ENCODE measurements around the gene APOB.

APOB gene

GRCh38 chr2:21005111-21005699 is 38.7 kb downstream of the APOB start:
- Histone ChIP-seq H3K4me1 (ENCODE audit: control insufficient read depth in 1 of 2, insufficient read depth in 2 of 2, low read length in 2 of 2) (no peaks in the 10 kb centered on the region), H3K9me3 (ENCODE audit: control insufficient read depth in 1 of 2, low read length in 2 of 2) (no peaks in the 10 kb centered on the region), H3K27ac (ENCODE audit: low read length) (no peak overlapping the region), H3K36me3 (ENCODE audit: control insufficient read depth in 1 of 2, insufficient read depth in 2 of 2, low read length in 2 of 2) (no peaks in the 10 kb centered on the region), H3K27me3 (ENCODE audit: low read depth, low read length) (no peaks in the 10 kb centered on the region), H3K4me3 (ENCODE audit: low read depth in 1 of 2, low read length in 2 of 2) (no peak overlapping the region)

- no peak overlapping the region for H3K4me3 ChIP-seq (ENCODE audit: low read depth in 1 of 2, low read length in 2 of 2)
These were observed 39.7 kb downstream of the APOB start for GRCh38 chr2:21004181-21004572.

GRCh38 chr2:21003572-21004180 is 40.2 kb downstream of the APOB start:
- H3K27me3 ChIP-seq (ENCODE audit: low read depth, low read length) = no peaks in the 10 kb centered on the region
- H3K4me3 ChIP-seq (ENCODE audit: low read depth in 1 of 2, low read length in 2 of 2) = no peak overlapping the region
- no peaks in the 10 kb centered on the region for H3K9me3 ChIP-seq (ENCODE audit: control insufficient read depth in 1 of 2, low read length in 2 of 2)
- H3K4me1 ChIP-seq (ENCODE audit: control insufficient read depth in 1 of 2, insufficient read depth in 2 of 2, low read length in 2 of 2) = no peaks in the 10 kb centered on the region
- H3K36me3 ChIP-seq (ENCODE audit: control insufficient read depth in 1 of 2, insufficient read depth in 2 of 2, low read length in 2 of 2) = no peaks in the 10 kb centered on the region
- no peak overlapping the region for H3K27ac ChIP-seq (ENCODE audit: low read length)

More at GRCh38 chr2:21004181-21004572, 39.7 kb downstream of the APOB start:
- Histone ChIP-seq H3K9me3 (ENCODE audit: control insufficient read depth in 1 of 2, low read length in 2 of 2) (no peaks in the 10 kb centered on the region), H3K36me3 (ENCODE audit: control insufficient read depth in 1 of 2, insufficient read depth in 2 of 2, low read length in 2 of 2) (no peaks in the 10 kb centered on the region), H3K27me3 (ENCODE audit: low read depth, low read length) (no peaks in the 10 kb centered on the region), H3K27ac (ENCODE audit: low read length) (no peak overlapping the region), H3K4me1 (ENCODE audit: control insufficient read depth in 1 of 2, insufficient read depth in 2 of 2, low read length in 2 of 2) (no peaks in the 10 kb centered on the region)

GRCh38 chr2:21002814-21003192 is 41.1 kb downstream of the APOB start:
- H3K4me3 ChIP-seq (ENCODE audit: low read depth in 1 of 2, low read length in 2 of 2) = no peak overlapping the region
- H3K36me3 ChIP-seq (ENCODE audit: control insufficient read depth in 1 of 2, insufficient read depth in 2 of 2, low read length in 2 of 2) = no peaks in the 10 kb centered on the region
- H3K27me3 ChIP-seq (ENCODE audit: low read depth, low read length) = no peaks in the 10 kb centered on the region
- no peaks in the 10 kb centered on the region for H3K4me1 ChIP-seq (ENCODE audit: control insufficient read depth in 1 of 2, insufficient read depth in 2 of 2, low read length in 2 of 2)
- no peak overlapping the region for H3K27ac ChIP-seq (ENCODE audit: low read length)
- no peaks in the 10 kb centered on the region for H3K9me3 ChIP-seq (ENCODE audit: control insufficient read depth in 1 of 2, low read length in 2 of 2)

- H3K27me3 ChIP-seq (ENCODE audit: low read depth, low read length) = no peaks in the 10 kb centered on the region
- no peaks in the 10 kb centered on the region for H3K4me1 ChIP-seq (ENCODE audit: control insufficient read depth in 1 of 2, insufficient read depth in 2 of 2, low read length in 2 of 2)
- H3K36me3 ChIP-seq (ENCODE audit: control insufficient read depth in 1 of 2, insufficient read depth in 2 of 2, low read length in 2 of 2) = no peaks in the 10 kb centered on the region
These were observed 41.7 kb downstream of the APOB start for GRCh38 chr2:21001988-21002813.

GRCh38 chr2:21001225-21001946 is 42.5 kb downstream of the APOB start:
- H3K27ac ChIP-seq (ENCODE audit: low read length) = no peak overlapping the region
- no peak overlapping the region for H3K4me3 ChIP-seq (ENCODE audit: low read depth in 1 of 2, low read length in 2 of 2)
- no peaks in the 10 kb centered on the region for H3K9me3 ChIP-seq (ENCODE audit: control insufficient read depth in 1 of 2, low read length in 2 of 2)

More at GRCh38 chr2:21001988-21002813, 41.7 kb downstream of the APOB start:
- Histone ChIP-seq H3K27ac (ENCODE audit: low read length) (no peak overlapping the region), H3K9me3 (ENCODE audit: control insufficient read depth in 1 of 2, low read length in 2 of 2) (no peaks in the 10 kb centered on the region), H3K4me3 (ENCODE audit: low read depth in 1 of 2, low read length in 2 of 2) (no peak overlapping the region)

GRCh38 chr2:20999906-21000645 is 43.8 kb downstream of the APOB start:
- Histone ChIP-seq H3K9me3 (ENCODE audit: control insufficient read depth in 1 of 2, low read length in 2 of 2) (no peaks in the 10 kb centered on the region), H3K27ac (ENCODE audit: low read length) (no peak overlapping the region), H3K4me3 (ENCODE audit: low read depth in 1 of 2, low read length in 2 of 2) (no peak overlapping the region), H3K36me3 (ENCODE audit: control insufficient read depth in 1 of 2, insufficient read depth in 2 of 2, low read length in 2 of 2) (no peaks in the 10 kb centered on the region), H3K4me1 (ENCODE audit: control insufficient read depth in 1 of 2, insufficient read depth in 2 of 2, low read length in 2 of 2) (no peaks in the 10 kb centered on the region), H3K27me3 (ENCODE audit: low read depth, low read length) (no peaks in the 10 kb centered on the region)

More at GRCh38 chr2:21001225-21001946, 42.5 kb downstream of the APOB start:
- Histone ChIP-seq H3K36me3 (ENCODE audit: control insufficient read depth in 1 of 2, insufficient read depth in 2 of 2, low read length in 2 of 2) (no peaks in the 10 kb centered on the region), H3K4me1 (ENCODE audit: control insufficient read depth in 1 of 2, insufficient read depth in 2 of 2, low read length in 2 of 2) (no peaks in the 10 kb centered on the region), H3K27me3 (ENCODE audit: low read depth, low read length) (no peaks in the 10 kb centered on the region)

GRCh38 chr2:20998972-20999905 is 44.6 kb downstream of the APOB start:
- no peaks in the 10 kb centered on the region for H3K27me3 ChIP-seq (ENCODE audit: low read depth, low read length)
- H3K4me3 ChIP-seq (ENCODE audit: low read depth in 1 of 2, low read length in 2 of 2) = no peak overlapping the region
- H3K27ac ChIP-seq (ENCODE audit: low read length) = no peak overlapping the region
- H3K36me3 ChIP-seq (ENCODE audit: control insufficient read depth in 1 of 2, insufficient read depth in 2 of 2, low read length in 2 of 2) = no peaks in the 10 kb centered on the region
- no peaks in the 10 kb centered on the region for H3K9me3 ChIP-seq (ENCODE audit: control insufficient read depth in 1 of 2, low read length in 2 of 2)
- no peaks in the 10 kb centered on the region for H3K4me1 ChIP-seq (ENCODE audit: control insufficient read depth in 1 of 2, insufficient read depth in 2 of 2, low read length in 2 of 2)

GRCh38 chr2:20997953-20998722 is 45.7 kb downstream of the APOB start:
- Histone ChIP-seq H3K9me3 (ENCODE audit: control insufficient read depth in 1 of 2, low read length in 2 of 2) (no peaks in the 10 kb centered on the region), H3K27ac (ENCODE audit: low read length) (no peak overlapping the region), H3K4me3 (ENCODE audit: low read depth in 1 of 2, low read length in 2 of 2) (no peak overlapping the region), H3K36me3 (ENCODE audit: control insufficient read depth in 1 of 2, insufficient read depth in 2 of 2, low read length in 2 of 2) (no peaks in the 10 kb centered on the region), H3K27me3 (ENCODE audit: low read depth, low read length) (no peaks in the 10 kb centered on the region), H3K4me1 (ENCODE audit: control insufficient read depth in 1 of 2, insufficient read depth in 2 of 2, low read length in 2 of 2) (no peaks in the 10 kb centered on the region)

Measured in muscle layer of duodenum (tissue), 2 donors.